Midbrain (tissue), 1 donor: Measurements from ENCODE around the gene OR52N2.

Experiments used
- DNase-seq: peaks from one replicate; lab custom pipeline; 2025; lab: John Stamatoyannopoulos, UW

OR52N2 gene

DNA sequence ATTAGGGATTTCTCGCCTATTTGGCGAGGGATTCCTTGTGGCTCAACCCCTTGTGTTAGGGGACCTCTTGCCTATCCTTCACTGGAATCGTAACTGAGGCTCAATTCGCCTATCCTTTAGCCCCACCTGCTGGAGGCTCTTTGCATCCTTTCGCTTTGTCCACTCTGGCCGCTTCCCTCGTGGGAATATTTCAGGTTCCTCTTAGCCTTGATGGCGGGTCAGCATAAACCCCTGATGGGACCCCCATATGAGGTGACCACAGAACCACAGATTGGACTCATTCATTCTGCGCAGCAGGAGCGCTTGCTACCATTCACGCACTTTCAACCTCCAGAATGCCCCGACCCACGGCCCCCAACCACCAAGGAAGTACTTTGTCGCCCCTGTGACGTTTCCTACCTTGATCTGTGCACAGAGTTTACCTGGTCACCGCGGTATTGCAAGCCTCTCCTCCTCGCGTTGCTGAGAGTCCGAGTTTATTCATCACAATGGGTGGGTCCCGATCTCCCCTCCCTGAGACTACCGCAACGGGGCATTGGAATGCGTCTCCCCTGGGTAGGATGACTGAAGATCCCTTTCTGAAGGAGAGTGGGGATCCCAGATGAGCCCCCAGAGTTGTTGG is at the start of gene OR52N2:
TSS of gene OR52N2 (plus strand) at position 425 of the 622 bp plus-strand sequence. CDS start 11,412 bp downstream, outside the sequence.
- DNase-seq, result peak; percentile 79

- DNase-seq, result no peak
Observed at GRCh38 chr11:5767056-5767455, 41.7 kb upstream of the OR52N2 start.

GRCh38 chr11:5783255-5783654 is 25.5 kb upstream of the OR52N2 start, which contains the start of gene OR52N5:
OR52N5 (minus strand) TSS chr11:5783355; CDS start chr11:5778634, 4,721 bp downstream.
- no peak for DNase-seq

DNA sequence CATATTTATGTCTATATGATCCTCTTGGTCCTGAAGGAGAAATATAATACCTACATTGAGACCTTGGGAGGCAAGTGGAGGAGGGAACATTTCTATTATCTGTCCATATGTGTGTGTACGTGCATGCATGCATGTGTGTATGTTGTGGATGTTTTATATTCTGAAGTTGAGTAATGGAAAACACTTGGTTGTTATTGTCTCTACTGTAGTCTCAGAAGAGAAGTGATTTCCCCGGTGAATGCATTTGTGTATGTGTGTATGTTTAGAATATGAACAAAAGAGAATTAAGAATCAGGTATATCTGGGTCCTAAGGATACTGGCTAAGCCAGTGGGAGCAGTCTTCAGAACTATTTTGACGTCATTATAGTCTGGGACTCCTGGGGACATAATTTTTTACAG is 17.6 kb upstream of the OR52N2 start, which contains the start of gene OR52N1:
TSS of gene OR52N1 (minus strand) at position 101 of the 400 bp plus-strand sequence. CDS start 2,449 bp downstream, outside the sequence.
- DNase-seq, result no peak

- no peak for DNase-seq
Observed at GRCh38 chr11:5796541-5796940, 12.2 kb upstream of the OR52N2 start.

- no peak for DNase-seq
Observed at GRCh38 chr11:5803982-5804381, 4.7 kb upstream of the OR52N2 start.

DNA sequence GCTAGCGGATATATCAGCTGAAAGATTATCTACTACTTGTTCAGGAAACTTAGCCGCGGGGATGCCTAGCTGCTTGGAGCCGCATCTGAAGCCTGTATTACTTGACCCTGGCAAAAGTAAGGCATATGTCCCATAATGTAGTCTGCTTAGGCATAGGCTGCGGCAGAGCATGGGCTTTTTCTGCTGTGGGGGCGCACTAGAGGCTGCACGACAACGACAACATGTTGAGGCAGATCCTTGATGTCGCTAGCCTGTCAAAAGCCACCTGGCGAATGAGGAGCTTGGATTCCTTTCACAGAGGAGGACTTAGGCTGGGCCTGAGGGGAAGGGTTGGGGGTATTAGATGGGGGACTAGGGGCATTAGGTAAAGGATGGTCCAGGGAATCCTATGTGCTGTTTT is 1.1 kb upstream of the OR52N2 start:
- no peak for DNase-seq

- DNase-seq, result no peak
Observed at GRCh38 chr11:5809122-5809519, 397 bp downstream of the OR52N2 start.

DNA sequence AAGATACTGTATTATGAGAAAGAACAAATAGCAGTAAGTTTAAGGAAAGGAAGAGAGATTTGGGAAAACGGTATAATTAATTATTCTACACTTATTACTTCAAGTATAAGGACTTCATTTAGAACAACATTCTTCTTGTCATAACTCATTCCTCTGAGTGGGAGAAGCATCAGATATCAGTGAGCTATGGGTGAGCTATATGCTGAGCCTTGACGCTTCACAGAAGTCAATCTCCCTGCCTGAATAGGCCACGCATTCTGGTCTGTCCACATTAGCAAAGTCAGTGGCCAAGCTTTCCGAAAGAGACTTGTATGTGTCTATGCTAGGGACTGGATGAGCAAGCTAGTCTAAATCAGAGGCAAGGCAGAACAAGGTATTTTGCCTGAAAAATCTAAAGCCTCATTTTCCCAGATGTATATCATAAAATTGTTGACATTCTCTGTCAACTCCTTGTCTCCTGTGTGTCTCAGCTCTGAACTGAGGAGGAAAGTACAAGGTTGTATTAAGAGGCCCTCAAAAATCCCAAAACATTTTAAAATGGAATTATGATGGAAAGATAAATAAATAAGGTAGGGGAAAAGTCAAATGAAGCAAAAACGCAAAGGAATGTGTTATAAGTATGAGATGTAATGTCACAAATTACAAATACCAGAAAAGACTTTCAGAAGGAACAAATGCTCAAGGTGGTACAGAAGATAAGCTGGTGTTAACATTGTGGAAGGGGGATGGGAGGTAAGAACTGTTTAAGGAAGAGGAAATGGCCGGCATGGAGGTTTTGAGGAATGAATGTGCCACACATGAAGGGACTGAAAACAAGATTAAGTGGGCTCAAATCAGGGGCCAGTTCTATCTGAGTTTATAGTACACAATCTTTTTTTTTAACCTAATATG is 1.4 kb downstream of the OR52N2 start:
- no peak for DNase-seq

GRCh38 chr11:5815534-5815933 is 6.8 kb downstream of the OR52N2 start:
- no peak for DNase-seq

GRCh38 chr11:5818245-5818886 is 9.6 kb downstream of the OR52N2 start:
- DNase-seq, result no peak

GRCh38 chr11:5831196-5831829 is 22.6 kb downstream of the OR52N2 start:
- DNase-seq, result no peak

DNA sequence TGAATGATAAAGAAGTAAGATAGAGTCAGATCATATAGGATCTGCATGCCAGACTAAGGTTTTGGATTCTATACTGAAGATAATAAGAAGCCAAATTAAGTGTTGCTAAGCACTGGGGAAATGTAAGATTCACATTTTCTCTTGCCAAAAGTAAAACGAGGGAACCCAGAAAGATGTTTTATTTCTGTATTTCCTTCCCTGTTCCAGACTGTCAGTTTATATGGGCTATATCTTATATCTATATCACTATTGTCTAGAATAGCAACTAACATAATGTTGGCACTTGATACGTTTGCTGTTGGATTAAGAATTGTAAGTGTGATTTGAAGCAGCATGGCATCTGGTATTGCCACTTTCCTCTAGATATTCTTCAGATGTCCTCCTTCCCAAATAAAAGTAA is 24.7 kb downstream of the OR52N2 start:
- DNase-seq, result no peak

DNA sequence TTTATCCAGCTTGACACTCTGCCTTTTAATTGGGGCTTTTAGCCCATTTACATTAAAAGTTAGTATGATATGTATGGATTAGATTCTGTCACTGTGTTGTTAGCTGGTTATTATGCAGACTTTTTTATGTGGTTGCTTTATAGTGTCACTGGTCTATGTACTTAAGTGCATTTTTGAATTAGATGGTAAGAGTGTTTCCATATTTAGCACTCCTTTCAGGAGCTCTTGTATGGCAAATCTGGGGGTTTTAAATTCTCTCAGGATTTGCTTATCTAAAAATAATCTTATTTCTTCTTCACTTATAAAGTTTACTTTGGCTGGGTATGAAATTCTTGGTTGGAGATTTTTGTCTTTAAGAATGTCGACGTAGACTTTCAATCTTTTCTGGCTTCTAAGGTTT is 29.0 kb downstream of the OR52N2 start:
- no peak for DNase-seq

DNA sequence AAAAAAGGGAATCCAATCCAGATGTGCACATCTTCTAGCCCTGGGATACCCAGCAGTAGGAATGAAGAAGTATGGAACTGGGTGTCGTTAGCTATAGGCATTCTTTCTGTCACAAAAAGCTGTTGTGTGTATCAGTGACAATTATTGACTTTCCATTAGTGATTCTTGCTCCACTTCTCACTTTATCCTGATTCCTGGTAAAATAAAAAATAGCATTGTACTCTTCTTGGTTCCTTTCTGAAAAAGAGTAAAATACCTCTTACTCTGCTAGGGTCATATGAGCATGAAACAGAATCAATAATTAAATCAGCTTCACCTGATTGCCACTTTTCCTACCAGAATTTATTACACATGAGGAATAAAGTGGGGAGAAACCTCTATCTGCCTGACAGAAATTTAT is 33.1 kb downstream of the OR52N2 start, which contains the start of gene OR52E6:
TSS of gene OR52E6 (minus strand) at position 101 of the 400 bp plus-strand sequence. CDS start at position 101, 0 bp downstream.
- no peak for DNase-seq

- no peak for DNase-seq
Observed at GRCh38 chr11:5846701-5847100, 38.0 kb downstream of the OR52N2 start.

DNA sequence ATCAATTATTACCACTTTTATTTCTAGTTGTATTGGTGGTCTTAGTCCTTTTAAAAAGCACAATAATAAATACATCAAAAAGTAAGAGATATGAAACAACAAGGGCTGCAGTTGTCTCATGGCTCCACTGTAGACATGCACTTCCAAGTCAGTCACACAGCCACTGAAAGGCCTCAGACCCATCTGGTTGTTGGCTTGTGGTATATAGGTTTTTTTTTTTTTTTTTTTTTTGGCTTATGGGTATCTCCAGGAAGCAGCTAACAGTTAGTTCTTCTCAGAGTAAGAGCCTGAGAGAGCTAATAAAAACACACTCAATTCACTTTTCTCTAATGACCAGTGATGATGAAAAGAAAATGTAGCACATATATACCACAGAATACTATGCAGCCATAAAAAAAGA is 39.0 kb downstream of the OR52N2 start:
- DNase-seq, result no peak

DNA sequence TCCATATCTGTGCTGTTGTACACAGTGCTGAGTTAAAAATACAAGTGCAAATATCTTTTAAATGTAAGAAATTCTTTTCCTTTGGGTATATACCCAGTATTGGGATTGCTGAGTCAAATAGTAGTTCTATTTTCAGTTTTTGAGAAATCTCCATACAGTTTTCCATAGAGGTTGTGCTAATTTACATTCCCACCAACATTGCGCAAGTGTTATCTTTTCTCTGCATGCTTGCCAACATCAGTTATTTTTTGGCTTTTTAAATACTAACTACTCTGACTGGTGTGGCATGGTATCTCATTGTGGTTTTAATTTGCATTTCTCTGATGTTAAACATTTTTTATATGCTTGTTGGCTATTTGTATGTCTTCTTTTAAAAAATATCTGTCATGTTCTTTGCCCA is 42.3 kb downstream of the OR52N2 start:
- no peak for DNase-seq

DNA sequence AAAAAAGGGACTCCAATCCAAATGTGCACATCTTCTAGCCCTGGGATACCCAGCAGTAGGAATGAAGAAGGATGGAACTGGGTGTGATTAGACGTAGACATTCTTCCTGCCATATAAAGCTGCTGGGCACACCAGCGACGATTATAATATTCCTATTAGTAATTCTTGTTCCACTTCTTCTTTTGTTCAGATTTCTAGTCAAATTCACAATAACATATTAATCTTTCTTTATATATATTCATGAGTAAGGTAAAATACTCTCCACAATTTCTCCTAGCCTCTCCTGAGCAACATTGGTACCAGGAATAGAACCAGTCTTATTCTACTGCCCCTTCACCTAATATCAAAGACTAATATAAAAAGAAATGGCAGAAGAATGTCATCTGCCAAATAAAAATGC is 48.9 kb downstream of the OR52N2 start, which contains the start of gene OR52E8:
TSS of gene OR52E8 (minus strand) at position 101 of the 400 bp plus-strand sequence. CDS start at position 101, 0 bp downstream.
- no peak for DNase-seq

DNA sequence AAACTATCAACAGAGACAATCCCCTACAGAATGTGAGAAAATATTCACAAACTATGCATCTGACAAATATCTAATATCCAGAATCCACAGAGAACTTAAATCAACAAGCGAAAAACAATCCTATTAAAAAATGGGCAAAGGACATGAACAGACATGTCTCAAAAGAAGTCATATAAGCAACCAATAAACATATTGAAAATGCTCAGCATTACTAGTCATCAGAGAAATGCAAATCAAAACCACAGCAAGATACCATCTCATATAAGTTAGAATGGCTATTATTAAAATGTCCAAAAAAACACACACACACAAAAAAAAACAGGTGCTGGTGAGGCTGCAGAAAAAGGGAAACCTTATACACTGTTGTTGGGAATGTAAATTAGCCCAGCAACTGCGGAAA is 57.1 kb downstream of the OR52N2 start:
- no peak for DNase-seq
